Measurements from ENCODE around the gene HSPA4L.

Gene HSPA4L

DNA sequence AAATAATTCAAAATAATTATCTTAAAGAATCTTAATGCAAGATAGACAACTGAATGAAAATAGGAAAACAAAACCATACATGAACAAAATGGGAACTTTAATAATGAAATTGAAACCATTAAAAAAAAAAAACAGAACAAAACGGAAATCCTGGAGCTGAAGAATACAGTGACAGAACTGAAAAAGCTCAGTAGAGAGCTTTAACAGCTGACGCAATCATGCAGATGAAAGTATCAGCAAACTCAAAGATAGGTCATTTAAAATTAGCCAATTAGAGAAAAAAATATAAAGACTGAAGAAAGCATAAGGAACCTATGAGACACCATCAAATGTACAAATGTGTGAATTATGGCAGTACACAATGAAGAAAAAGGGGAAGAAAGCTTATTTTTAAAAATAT is 33.2 kb upstream of the HSPA4L start:
- H3K4me3 ChIP-seq (ENCODE audit: low read depth, low read length): no peak overlapping the region
- no peak for DNase-seq (ENCODE audit: low read depth)

DNA sequence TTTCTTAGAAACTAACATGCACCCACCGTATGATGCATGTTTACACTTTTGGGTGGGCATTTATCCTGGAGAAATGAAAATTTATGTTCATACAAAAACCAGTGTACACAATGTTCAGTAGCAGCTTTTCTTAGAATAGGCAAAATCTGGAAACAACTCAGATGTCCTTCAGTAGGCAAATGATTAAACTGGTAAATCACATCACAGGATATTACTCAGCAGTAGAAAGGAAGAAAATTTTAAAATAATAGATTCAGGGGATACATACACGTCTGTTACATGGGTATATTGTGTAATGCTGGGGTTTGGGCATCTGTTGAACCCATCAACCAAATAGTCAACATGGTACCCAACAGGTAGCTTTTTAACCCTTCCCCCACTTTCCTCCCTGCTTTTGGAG is 25.2 kb upstream of the HSPA4L start:
- H3K4me3 ChIP-seq (ENCODE audit: low read depth, low read length): no peak overlapping the region
- DNase-seq (ENCODE audit: low read depth): no peak
- TF ChIP-seq, protein P1, sequence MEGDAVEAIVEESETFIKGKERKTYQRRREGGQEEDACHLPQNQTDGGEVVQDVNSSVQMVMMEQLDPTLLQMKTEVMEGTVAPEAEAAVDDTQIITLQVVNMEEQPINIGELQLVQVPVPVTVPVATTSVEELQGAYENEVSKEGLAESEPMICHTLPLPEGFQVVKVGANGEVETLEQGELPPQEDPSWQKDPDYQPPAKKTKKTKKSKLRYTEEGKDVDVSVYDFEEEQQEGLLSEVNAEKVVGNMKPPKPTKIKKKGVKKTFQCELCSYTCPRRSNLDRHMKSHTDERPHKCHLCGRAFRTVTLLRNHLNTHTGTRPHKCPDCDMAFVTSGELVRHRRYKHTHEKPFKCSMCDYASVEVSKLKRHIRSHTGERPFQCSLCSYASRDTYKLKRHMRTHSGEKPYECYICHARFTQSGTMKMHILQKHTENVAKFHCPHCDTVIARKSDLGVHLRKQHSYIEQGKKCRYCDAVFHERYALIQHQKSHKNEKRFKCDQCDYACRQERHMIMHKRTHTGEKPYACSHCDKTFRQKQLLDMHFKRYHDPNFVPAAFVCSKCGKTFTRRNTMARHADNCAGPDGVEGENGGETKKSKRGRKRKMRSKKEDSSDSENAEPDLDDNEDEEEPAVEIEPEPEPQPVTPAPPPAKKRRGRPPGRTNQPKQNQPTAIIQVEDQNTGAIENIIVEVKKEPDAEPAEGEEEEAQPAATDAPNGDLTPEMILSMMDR (IDR thresholded peaks at IDR 0.05; ENCODE audit: low read depth, low read length, missing control alignments): no peak

More for the DNA sequence above, 33.2 kb upstream of the HSPA4L start:
- TF ChIP-seq, protein P1 (IDR thresholded peaks at IDR 0.05; ENCODE audit: low read depth, low read length, missing control alignments): no peak

DNA sequence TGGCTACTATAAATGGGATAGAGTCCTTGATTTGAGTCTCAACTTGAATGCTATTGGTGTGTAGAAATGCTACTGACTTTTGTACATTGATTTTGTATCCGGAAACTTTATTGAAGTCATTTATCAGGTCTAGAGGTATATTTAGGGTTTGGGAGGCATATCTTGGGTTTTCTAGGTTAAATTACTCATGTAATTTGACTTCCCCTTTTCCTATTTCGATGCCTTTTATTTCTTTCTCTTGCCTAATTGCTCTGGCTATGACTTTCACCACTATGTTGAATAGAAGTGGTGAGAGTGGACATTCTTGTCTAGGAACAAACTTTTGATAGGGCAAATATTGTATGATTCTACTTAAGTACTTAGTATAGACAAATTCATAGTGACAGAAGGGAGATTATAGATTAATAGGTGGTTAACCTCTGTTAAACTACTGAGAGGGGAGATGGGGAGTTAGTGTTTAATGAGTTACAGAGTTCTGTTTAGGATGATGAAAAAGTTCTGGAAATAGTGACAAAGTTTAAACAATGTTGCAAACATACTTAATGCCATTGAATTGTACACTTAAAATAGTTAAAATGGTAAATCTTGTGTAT is 22.8 kb upstream of the HSPA4L start:
- TF ChIP-seq, protein P1 (IDR thresholded peaks at IDR 0.05; ENCODE audit: low read depth, low read length, missing control alignments): no peak
- DNase-seq (ENCODE audit: low read depth): no peak
- H3K4me3 ChIP-seq (ENCODE audit: low read depth, low read length): no peak overlapping the region

- TF ChIP-seq, protein P1 (IDR thresholded peaks at IDR 0.05; ENCODE audit: low read depth, low read length, missing control alignments): no peak
- H3K4me3 ChIP-seq (ENCODE audit: low read depth, low read length): no peak overlapping the region
- no peak for DNase-seq (ENCODE audit: low read depth)
These were observed 22.2 kb upstream of the HSPA4L start for GRCh38 chr4:127759893-127760292.

GRCh38 chr4:127771535-127772275 is 10.4 kb upstream of the HSPA4L start:
- DNase-seq (ENCODE audit: low read depth): no peak
- TF ChIP-seq, protein P1 (IDR thresholded peaks at IDR 0.05; ENCODE audit: low read depth, low read length, missing control alignments): no peak
- no peak overlapping the region for H3K4me3 ChIP-seq (ENCODE audit: low read depth, low read length)

GRCh38 chr4:127772769-127773671 is 9.1 kb upstream of the HSPA4L start:
- no peak for DNase-seq (ENCODE audit: low read depth)
- no peak overlapping the region for H3K4me3 ChIP-seq (ENCODE audit: low read depth, low read length)
- TF ChIP-seq, protein P1 (IDR thresholded peaks at IDR 0.05; ENCODE audit: low read depth, low read length, missing control alignments): no peak
